Neural progenitor cell (in vitro differentiated cells): Measurements from ENCODE around the gene PDCD6IP. TPM values are rescaled to one million over a fixed set of nuclear protein-coding genes. Genes with fewer than 3 reads are reported as not detected.

Experiments
- DNase-seq: peaks from one replicate; pipeline ENCODE4 v3.0.0-alpha.2; 2016; ENCODE audit warnings: low spot score
- H2AFZ ChIP-seq: fragments of 200-600 bp; sonication (generic); replicated peaks from 2 replicates; pipeline ENCODE4 v1.6.1; 2016; ENCODE audit warnings: antibody characterized with exemption
- H3F3A ChIP-seq: fragments of 200-600 bp; sonication (generic); 2 replicates; pipeline ENCODE4 v1.6.1; 2016; ENCODE audit warnings: antibody characterized with exemption, low read depth
- H3K27ac ChIP-seq: fragments of 200-600 bp; sonication (generic); 2 replicates; pipeline ENCODE4 v1.5.1; 2016; ENCODE audit warnings: mild to moderate bottlenecking
- H3K27me3 ChIP-seq: fragments of 200-600 bp; sonication (generic); 2 replicates; pipeline ENCODE4 v1.6.1; 2016; ENCODE audit warnings: mild to moderate bottlenecking, moderate library complexity
- H3K36me3 ChIP-seq: fragments of 200-600 bp; sonication (generic); 2 replicates; pipeline ENCODE4 v1.5.1; 2016
- H3K4me1 ChIP-seq: fragments of 200-600 bp; sonication (generic); 2 replicates; pipeline ENCODE4 v1.6.1; 2016; ENCODE audit warnings: mixed run types
- H3K4me2 ChIP-seq: fragments of 200-600 bp; sonication (generic); 2 replicates; pipeline ENCODE4 v1.6.1; 2016
- H3K4me3 ChIP-seq: fragments of 200-600 bp; sonication (generic); 2 replicates; pipeline ENCODE4 v1.5.1; 2016
- H3K79me2 ChIP-seq: fragments of 200-600 bp; sonication (generic); 2 replicates; pipeline ENCODE4 v1.6.1; 2016; ENCODE audit warnings: low read depth
- H3K9ac ChIP-seq: fragments of 200-600 bp; sonication (generic); 2 replicates; pipeline ENCODE4 v1.6.1; 2016
- H3K9me3 ChIP-seq: fragments of 200-600 bp; sonication (generic); 2 replicates; pipeline ENCODE4 v1.5.1; 2016; ENCODE audit warnings: low read depth
- H4K20me1 ChIP-seq: fragments of 200-600 bp; sonication (generic); 2 replicates; pipeline ENCODE4 v1.6.1; 2016; ENCODE audit warnings: low read depth
- H3K27ac Mint-ChIP-seq: 3 replicates; pipeline ENCODE4 v1.8.0; 2021; ENCODE audit warnings: mixed read lengths
- H3K27me3 Mint-ChIP-seq: 2 replicates; pipeline ENCODE4 v1.8.0; 2022; ENCODE audit warnings: low read depth, mild to moderate bottlenecking, inconsistent platforms, moderate library complexity, mixed read lengths; ENCODE audit not compliant: insufficient read depth
- H3K36me3 Mint-ChIP-seq: 3 replicates; pipeline ENCODE4 v1.8.0; 2021; ENCODE audit warnings: mixed read lengths
- H3K4me1 Mint-ChIP-seq: 3 replicates; pipeline ENCODE4 v1.8.0; 2021; ENCODE audit warnings: mixed read lengths
- H3K4me3 Mint-ChIP-seq: 3 replicates; pipeline ENCODE4 v1.8.0; 2021; ENCODE audit warnings: mild to moderate bottlenecking, moderate library complexity, mixed read lengths
- H3K9me3 Mint-ChIP-seq: 3 replicates; pipeline ENCODE4 v1.8.0; 2020; ENCODE audit warnings: mixed read lengths
- EZH2 ChIP-seq: fragments of 200-600 bp; sonication (generic); IDR thresholded peaks from 2 replicates; pipeline ENCODE4 v1.6.1; 2017; ENCODE audit warnings: antibody characterized with exemption, mild to moderate bottlenecking, moderate library complexity
- EZH2phosphoT487 ChIP-seq: fragments of 200-600 bp; sonication (generic); IDR thresholded peaks from 2 replicates; pipeline ENCODE4 v1.6.1; 2017; ENCODE audit warnings: antibody characterized with exemption
- total RNA-seq: library from RNA; depleted of rRNA; stranded (reverse); fragments of >200 nt; gene quantifications from 2 replicates; pipeline ENCODE4 v1.2.3, GENCODE V29; 2015; ENCODE audit warnings: low replicate concordance
- TF ChIP-seq, protein P1 (sequence below): fragments of 200-600 bp; sonication (generic); IDR thresholded peaks from 2 replicates; pipeline ENCODE4 v1.5.1; 2017; ENCODE audit warnings: antibody characterized with exemption, mild to moderate bottlenecking

Gene PDCD6IP
- total RNA-seq, 1 donor from 2014 or later, result 93.7 TPM

- Histone ChIP-seq H2AFZ (peak overlapping the region; percentile 87), H3K4me3 (peak overlapping the region; percentile 16), H3K27ac (no peak overlapping the region), H3K4me1 (peaks cover 6% of the 10 kb centered on the region), H3K9me3 (no peaks in the 10 kb centered on the region), H3K4me2 (peak overlapping the region; percentile 64), H3K27me3 (no peaks in the 10 kb centered on the region), H4K20me1 (no peaks in the 10 kb centered on the region), H3F3A (no peaks in the 10 kb centered on the region), H3K9ac (no peak overlapping the region), H3K79me2 (no peaks in the 10 kb centered on the region), H3K36me3 (no peaks in the 10 kb centered on the region)
- no peaks in the 10 kb centered on the region for H3K9me3 Mint-ChIP-seq
- no peaks in the 10 kb centered on the region for H3K36me3 Mint-ChIP-seq
- H3K4me3 Mint-ChIP-seq, result no peak overlapping the region
- peak overlapping the region; percentile 77 for H3K27ac Mint-ChIP-seq
- DNase-seq, result peak; percentile 4
- TF ChIP-seq EZH2phosphoT487 (no peak), EZH2 (no peak)
- TF ChIP-seq, protein P1, sequence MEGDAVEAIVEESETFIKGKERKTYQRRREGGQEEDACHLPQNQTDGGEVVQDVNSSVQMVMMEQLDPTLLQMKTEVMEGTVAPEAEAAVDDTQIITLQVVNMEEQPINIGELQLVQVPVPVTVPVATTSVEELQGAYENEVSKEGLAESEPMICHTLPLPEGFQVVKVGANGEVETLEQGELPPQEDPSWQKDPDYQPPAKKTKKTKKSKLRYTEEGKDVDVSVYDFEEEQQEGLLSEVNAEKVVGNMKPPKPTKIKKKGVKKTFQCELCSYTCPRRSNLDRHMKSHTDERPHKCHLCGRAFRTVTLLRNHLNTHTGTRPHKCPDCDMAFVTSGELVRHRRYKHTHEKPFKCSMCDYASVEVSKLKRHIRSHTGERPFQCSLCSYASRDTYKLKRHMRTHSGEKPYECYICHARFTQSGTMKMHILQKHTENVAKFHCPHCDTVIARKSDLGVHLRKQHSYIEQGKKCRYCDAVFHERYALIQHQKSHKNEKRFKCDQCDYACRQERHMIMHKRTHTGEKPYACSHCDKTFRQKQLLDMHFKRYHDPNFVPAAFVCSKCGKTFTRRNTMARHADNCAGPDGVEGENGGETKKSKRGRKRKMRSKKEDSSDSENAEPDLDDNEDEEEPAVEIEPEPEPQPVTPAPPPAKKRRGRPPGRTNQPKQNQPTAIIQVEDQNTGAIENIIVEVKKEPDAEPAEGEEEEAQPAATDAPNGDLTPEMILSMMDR, result no peak
- H3K27me3 Mint-ChIP-seq, result peaks cover 4% of the 10 kb centered on the region
- H3K4me1 Mint-ChIP-seq, result peaks cover 9% of the 10 kb centered on the region
Observed at GRCh38 chr3:33883951-33884561, 85.6 kb downstream of the PDCD6IP start.

GRCh38 chr3:33884701-33885100, 86.3 kb downstream of the PDCD6IP start:
- Histone ChIP-seq H3K27me3 (no peaks in the 10 kb centered on the region), H2AFZ (peak overlapping the region; percentile 87)
- H3K27ac Mint-ChIP-seq, result no peak overlapping the region

DNA sequence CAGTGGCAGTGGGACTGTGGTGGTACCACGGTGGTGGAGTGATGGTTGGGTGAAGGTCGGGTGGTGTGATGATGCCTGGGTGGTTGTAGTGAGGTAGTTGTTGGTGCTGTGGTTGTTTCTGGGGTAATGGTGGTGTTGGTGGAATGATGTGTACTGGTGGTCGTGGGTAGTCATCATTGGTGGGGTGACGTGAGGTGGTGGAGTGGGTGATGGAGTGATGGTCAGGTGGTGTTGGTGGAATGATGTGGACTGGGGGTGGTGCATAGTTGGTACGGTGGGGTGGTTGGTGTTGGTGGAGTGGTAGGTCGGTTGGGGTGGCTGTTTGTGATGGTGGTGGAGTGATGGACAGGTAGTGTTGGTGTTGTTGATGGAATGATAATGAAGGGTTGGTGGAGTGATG, 87.1 kb downstream of the PDCD6IP start:
- H3K27ac Mint-ChIP-seq, result peak overlapping the region; percentile 15

More at GRCh38 chr3:33884701-33885100, 86.3 kb downstream of the PDCD6IP start:
- DNase-seq, result no peak
- Histone ChIP-seq H3K9me3 (no peaks in the 10 kb centered on the region), H3K4me1 (peaks cover 6% of the 10 kb centered on the region), H3K27ac (no peak overlapping the region), H3F3A (no peaks in the 10 kb centered on the region), H3K36me3 (no peaks in the 10 kb centered on the region), H3K4me2 (no peak overlapping the region), H4K20me1 (no peaks in the 10 kb centered on the region), H3K9ac (no peak overlapping the region), H3K4me3 (no peak overlapping the region), H3K79me2 (no peaks in the 10 kb centered on the region)
- Mint-ChIP-seq H3K9me3 (no peaks in the 10 kb centered on the region), H3K27me3 (peaks cover 4% of the 10 kb centered on the region), H3K4me3 (no peak overlapping the region), H3K36me3 (no peaks in the 10 kb centered on the region), H3K4me1 (peaks cover 9% of the 10 kb centered on the region)
- TF ChIP-seq, protein P1, result no peak
- TF ChIP-seq EZH2phosphoT487 (no peak), EZH2 (no peak)

More for the DNA sequence above, 87.1 kb downstream of the PDCD6IP start:
- H3F3A ChIP-seq, result no peaks in the 10 kb centered on the region
- no peak for DNase-seq
- peaks cover 4% of the 10 kb centered on the region for H3K27me3 Mint-ChIP-seq
- no peak overlapping the region for H3K4me3 Mint-ChIP-seq
- no peaks in the 10 kb centered on the region for H3K36me3 Mint-ChIP-seq
- H3K4me3 ChIP-seq, result no peak overlapping the region
- no peak overlapping the region for H3K4me2 ChIP-seq
- H4K20me1 ChIP-seq, result no peaks in the 10 kb centered on the region
- peaks cover 6% of the 10 kb centered on the region for H3K4me1 ChIP-seq
- no peak overlapping the region for H2AFZ ChIP-seq
- no peaks in the 10 kb centered on the region for H3K27me3 ChIP-seq
- H3K9me3 ChIP-seq, result no peaks in the 10 kb centered on the region
- H3K36me3 ChIP-seq, result no peaks in the 10 kb centered on the region
- no peaks in the 10 kb centered on the region for H3K79me2 ChIP-seq
- no peak overlapping the region for H3K9ac ChIP-seq
- H3K4me1 Mint-ChIP-seq, result peaks cover 9% of the 10 kb centered on the region
- TF ChIP-seq, protein P1, result no peak
- TF ChIP-seq EZH2phosphoT487 (no peak), EZH2 (no peak)
- no peaks in the 10 kb centered on the region for H3K9me3 Mint-ChIP-seq
- H3K27ac ChIP-seq, result no peak overlapping the region
